Fibroblast of skin of back (primary cell): ENCODE measurements around the gene EPHA2.

ENCODE experiments used
- DNase-seq: peaks from one replicate; pipeline ENCODE4 v3.0.0-alpha.2; 2013

EPHA2 gene

GRCh38 chr1:16134066-16134801, 21.6 kb downstream of the EPHA2 start:
- DNase-seq, result no peak

GRCh38 chr1:16133007-16133961, 22.6 kb downstream of the EPHA2 start:
- DNase-seq, result no peak

- no peak for DNase-seq
Observed at GRCh38 chr1:16132325-16132785, 23.5 kb downstream of the EPHA2 start.

GRCh38 chr1:16131636-16132324, 24.1 kb downstream of the EPHA2 start:
- no peak for DNase-seq

GRCh38 chr1:16130827-16131226, 25.0 kb downstream of the EPHA2 start:
- DNase-seq, result no peak

- DNase-seq, result no peak
Observed at GRCh38 chr1:16129921-16130543, 25.8 kb downstream of the EPHA2 start.

- DNase-seq, result no peak
Observed at GRCh38 chr1:16129316-16129715, 26.6 kb downstream of the EPHA2 start.

- no peak for DNase-seq
Observed at GRCh38 chr1:16128338-16128741, 27.5 kb downstream of the EPHA2 start.

GRCh38 chr1:16127676-16128337, 28.1 kb downstream of the EPHA2 start:
- no peak for DNase-seq

- DNase-seq, result no peak
Observed at GRCh38 chr1:16126743-16127515, 28.9 kb downstream of the EPHA2 start.

GRCh38 chr1:16126160-16126559, 29.7 kb downstream of the EPHA2 start:
- no peak for DNase-seq

- no peak for DNase-seq
Observed at GRCh38 chr1:16125483-16125882, 30.4 kb downstream of the EPHA2 start.

GRCh38 chr1:16125088-16125470, 30.8 kb downstream of the EPHA2 start:
- DNase-seq, result no peak

- DNase-seq, result no peak
Observed at GRCh38 chr1:16124377-16125087, 31.3 kb downstream of the EPHA2 start.

GRCh38 chr1:16122916-16123315, 33.0 kb downstream of the EPHA2 start:
- peak; percentile 41 for DNase-seq

GRCh38 chr1:16122350-16122881, 33.5 kb downstream of the EPHA2 start:
- peak; percentile 69 for DNase-seq

GRCh38 chr1:16120940-16121410, 34.9 kb downstream of the EPHA2 start:
- DNase-seq, result no peak

- DNase-seq, result no peak
Observed at GRCh38 chr1:16120407-16120806, 35.5 kb downstream of the EPHA2 start.

- DNase-seq, result no peak
Observed at GRCh38 chr1:16119926-16120325, 35.9 kb downstream of the EPHA2 start.

GRCh38 chr1:16119504-16119903, 36.4 kb downstream of the EPHA2 start:
- no peak for DNase-seq
